ENCODE data around the gene GNAQ.

Gene GNAQ

DNA sequence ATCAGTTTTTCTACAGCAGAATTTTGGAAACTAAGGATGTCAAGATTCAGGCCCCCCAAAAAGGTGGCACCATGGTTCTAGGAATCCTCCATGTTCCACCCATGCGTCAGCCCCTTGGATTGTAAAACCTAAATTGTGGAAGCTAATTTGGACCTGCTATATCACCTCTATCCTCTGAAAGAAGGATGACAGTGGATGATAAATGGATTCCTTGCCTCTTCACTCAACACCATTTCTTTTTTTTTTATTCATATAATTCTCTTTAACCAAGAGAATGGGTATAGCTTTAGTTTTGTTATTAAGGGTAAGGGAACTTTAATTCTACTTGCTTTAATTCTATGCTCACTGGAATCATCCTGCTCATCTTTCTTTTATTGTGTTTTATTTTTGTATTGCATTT lies 71.8 kb downstream of the GNAQ start:
- TF ChIP-seq GATA2 (IDR thresholded peaks at IDR 0.05; ENCODE audit: low read depth, low read length) (no peak), GATA3 (IDR thresholded peaks at IDR 0.05; ENCODE audit: low read depth, low read length) (no peak)

- no peak for TF ChIP-seq GATA2 (IDR thresholded peaks at IDR 0.05; ENCODE audit: low read depth, low read length)
- no peak for TF ChIP-seq GATA3 (IDR thresholded peaks at IDR 0.05; ENCODE audit: low read depth, low read length)
These were observed 74.0 kb downstream of the GNAQ start for GRCh38 chr9:77957652-77958051.

DNA sequence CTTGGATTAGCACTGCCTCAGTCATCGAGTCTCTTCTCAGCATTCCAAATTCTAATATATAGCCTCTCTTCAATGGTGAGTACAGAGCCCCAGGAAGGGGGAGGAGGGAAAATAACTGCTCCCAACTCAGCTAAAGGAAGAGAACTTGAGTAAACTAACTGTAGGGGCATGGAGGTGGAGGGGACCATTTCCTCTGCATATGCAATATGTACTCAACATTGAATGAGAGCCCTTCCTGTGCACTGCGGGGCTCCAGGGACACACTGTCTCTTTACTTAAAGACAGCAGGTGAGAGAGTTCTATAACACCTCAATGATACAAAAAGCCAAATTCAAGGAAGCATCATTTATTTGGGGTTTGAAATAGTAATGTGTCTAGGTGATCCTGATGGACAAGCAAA lies 75.1 kb downstream of the GNAQ start:
- TF ChIP-seq GATA3 (IDR thresholded peaks at IDR 0.05; ENCODE audit: low read depth, low read length): no peak
- no peak for TF ChIP-seq GATA2 (IDR thresholded peaks at IDR 0.05; ENCODE audit: low read depth, low read length)

DNA sequence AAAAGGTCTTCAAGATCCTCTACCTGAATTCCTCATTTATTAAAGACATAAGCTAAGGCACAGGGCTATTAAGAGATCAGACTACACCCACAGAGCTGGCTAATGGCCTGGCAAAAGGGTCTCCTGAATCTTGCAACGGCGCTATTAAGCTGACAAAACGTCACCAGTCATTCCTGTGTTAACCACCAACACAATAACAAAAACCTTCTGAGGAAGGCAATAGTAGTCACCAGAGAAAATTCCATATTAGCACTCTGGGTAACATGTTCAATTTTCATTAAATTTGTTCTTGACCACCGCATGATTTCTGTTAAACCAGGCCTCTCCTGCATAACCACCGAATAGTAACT lies 77.0 kb downstream of the GNAQ start:
- TF ChIP-seq GATA3 (IDR thresholded peaks at IDR 0.05; ENCODE audit: low read depth, low read length): no peak

DNA sequence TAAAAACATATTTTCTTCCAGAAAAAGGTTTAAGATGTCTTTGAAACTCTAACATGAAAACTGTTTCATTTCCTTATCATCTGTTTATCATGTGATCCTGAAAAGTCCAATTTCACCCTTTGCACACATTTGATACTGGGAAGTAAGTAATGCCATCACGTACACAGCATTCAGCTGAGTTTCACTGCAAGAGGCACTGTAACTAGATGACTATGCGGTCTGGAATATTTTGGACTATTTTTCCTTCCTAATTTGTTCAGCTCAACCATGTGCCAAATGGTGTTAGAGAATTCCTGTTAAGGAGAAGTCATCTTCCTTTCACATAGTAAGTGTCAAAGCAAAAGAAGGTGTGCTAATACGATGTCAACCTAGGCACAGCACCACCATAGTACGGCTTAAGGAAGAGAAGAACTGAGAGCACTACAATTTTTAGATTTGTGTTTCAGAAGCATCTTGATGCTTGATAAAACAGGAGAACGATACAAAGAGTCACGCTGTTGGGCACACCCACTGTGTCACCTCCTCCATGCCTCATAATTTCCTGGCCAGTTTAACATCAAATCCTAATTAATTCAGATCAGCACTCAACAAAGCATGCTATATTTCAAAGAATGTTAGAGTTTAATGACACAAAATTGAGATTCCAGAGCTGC lies 77.5 kb downstream of the GNAQ start:
- TF ChIP-seq GATA2 (IDR thresholded peaks at IDR 0.05; ENCODE audit: low read depth, low read length) (no peak), GATA3 (IDR thresholded peaks at IDR 0.05; ENCODE audit: low read depth, low read length) (no peak)

DNA sequence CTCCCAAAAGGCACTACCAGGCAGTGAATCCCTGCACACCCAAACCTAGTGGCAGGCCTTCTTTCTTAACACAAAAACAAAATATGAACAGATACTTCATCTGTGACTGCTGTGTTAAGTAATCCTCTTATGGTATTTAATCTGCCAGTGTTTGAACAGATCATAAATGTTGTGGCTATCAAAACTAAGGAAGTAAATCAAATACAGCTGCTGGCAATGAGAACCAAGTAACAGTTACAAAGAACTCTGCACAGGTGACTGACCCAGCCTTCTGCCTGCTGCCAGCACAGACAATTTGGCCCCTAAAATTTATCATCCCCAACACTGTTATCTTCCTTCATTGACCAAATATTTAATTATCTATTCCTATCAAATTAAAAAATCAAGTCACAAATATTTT lies 78.0 kb downstream of the GNAQ start:
- TF ChIP-seq GATA3 (IDR thresholded peaks at IDR 0.05; ENCODE audit: low read depth, low read length) (no peak), GATA2 (IDR thresholded peaks at IDR 0.05; ENCODE audit: low read depth, low read length) (no peak)

DNA sequence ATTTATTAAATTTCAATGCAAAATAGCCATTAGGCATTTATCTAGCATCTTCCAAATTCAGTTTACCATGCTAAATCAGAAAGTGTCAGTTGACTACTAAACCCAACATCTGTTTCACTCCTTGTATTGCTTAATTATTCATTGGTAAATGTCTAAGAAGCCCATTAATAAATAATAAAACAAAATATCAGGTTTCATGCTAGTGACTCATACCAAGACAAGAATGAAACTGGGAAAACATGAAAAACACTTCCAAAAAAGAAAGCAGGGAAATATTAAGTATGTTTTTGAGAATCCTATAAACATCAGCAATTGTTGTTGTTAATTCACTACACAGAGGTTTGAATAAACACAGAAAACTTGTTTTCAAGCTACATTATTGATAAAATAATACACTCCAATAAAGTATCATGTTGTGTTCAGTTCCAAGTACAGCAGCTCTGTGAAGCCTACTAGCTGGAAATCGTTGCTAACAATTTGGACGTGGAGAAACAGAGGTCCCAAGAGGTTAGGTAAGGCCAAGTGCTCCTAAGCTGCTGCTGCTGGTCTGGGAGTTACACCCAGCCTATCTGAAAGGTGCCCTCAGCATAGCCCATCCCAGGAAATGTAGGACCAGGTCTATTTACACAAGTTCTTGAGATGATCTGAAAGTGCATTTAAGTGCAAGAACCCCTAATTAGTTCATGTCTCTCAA lies 78.8 kb downstream of the GNAQ start:
- TF ChIP-seq GATA2 (IDR thresholded peaks at IDR 0.05; ENCODE audit: low read depth, low read length) (no peak), GATA3 (IDR thresholded peaks at IDR 0.05; ENCODE audit: low read depth, low read length) (no peak)

DNA sequence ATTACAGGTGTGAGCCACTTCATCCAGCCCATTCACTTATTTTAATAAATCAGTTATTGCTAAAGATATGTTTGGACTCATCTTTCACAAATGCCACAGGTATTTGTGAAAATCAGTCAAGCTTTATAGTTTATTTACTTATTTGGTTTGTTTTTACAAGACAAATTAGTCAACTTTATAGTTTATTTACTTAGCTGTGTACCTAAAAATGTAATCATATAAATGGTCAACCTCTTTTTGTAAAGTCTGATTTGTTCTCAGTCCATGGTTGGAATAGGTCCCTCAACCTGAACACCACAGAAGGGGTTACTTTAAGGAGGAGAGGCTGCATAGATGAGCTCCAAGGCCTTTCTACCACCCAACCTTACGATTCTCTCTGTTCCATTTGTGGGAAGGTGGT lies 80.2 kb downstream of the GNAQ start:
- TF ChIP-seq GATA2 (IDR thresholded peaks at IDR 0.05; ENCODE audit: low read depth, low read length) (no peak), GATA3 (IDR thresholded peaks at IDR 0.05; ENCODE audit: low read depth, low read length) (no peak)

GRCh38 chr9:77949751-77950436 lies 81.7 kb downstream of the GNAQ start:
- TF ChIP-seq GATA2 (IDR thresholded peaks at IDR 0.05; ENCODE audit: low read depth, low read length): no peak

GRCh38 chr9:77947651-77948050 lies 84.0 kb downstream of the GNAQ start:
- no peak for TF ChIP-seq GATA3 (IDR thresholded peaks at IDR 0.05; ENCODE audit: low read depth, low read length)
- no peak for TF ChIP-seq GATA2 (IDR thresholded peaks at IDR 0.05; ENCODE audit: low read depth, low read length)

GRCh38 chr9:77946969-77947620 lies 84.5 kb downstream of the GNAQ start:
- TF ChIP-seq GATA2 (IDR thresholded peaks at IDR 0.05; ENCODE audit: low read depth, low read length): no peak
- TF ChIP-seq GATA3 (IDR thresholded peaks at IDR 0.05; ENCODE audit: low read depth, low read length): no peak

DNA sequence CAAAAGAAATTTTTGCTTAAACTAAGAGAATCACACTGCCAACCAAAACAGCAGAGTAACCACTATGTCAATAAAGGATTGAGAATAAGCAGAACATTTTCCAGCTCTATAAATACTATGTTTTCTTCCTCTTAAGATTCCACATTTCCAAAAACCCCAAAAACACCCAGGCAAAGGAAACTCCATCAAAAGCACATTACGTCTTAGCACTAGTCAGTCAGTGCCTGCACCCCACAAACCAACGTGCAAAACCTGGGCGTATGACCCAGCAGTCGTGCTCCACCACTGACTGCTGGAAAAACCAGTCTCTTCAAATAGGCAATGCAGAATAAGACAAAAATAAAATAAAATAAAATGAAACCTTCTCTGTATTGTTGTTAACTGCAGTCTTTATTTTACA lies 85.3 kb downstream of the GNAQ start:
- no peak for TF ChIP-seq GATA3 (IDR thresholded peaks at IDR 0.05; ENCODE audit: low read depth, low read length)
- TF ChIP-seq GATA2 (IDR thresholded peaks at IDR 0.05; ENCODE audit: low read depth, low read length): no peak

- TF ChIP-seq GATA3 (IDR thresholded peaks at IDR 0.05; ENCODE audit: low read depth, low read length): no peak
- no peak for TF ChIP-seq GATA2 (IDR thresholded peaks at IDR 0.05; ENCODE audit: low read depth, low read length)
These were observed 85.8 kb downstream of the GNAQ start for GRCh38 chr9:77945798-77946197.

- TF ChIP-seq GATA2 (IDR thresholded peaks at IDR 0.05; ENCODE audit: low read depth, low read length): no peak
- TF ChIP-seq GATA3 (IDR thresholded peaks at IDR 0.05; ENCODE audit: low read depth, low read length): no peak
These were observed 86.9 kb downstream of the GNAQ start for GRCh38 chr9:77944556-77945243.

Measured in SH-SY5Y (cell line).